NCI-H2227 (cell line): ENCODE results near the gene SCUBE1.

Experiments
- DNase-seq: peaks from one replicate; lab custom pipeline; 2025; ENCODE audit not compliant: unreplicated experiment; lab: John Stamatoyannopoulos, UW

The SCUBE1 gene

GRCh38 chr22:43343262-43343669 lies at the start of gene SCUBE1:
SCUBE1 (minus strand) TSS chr22:43343372; CDS start chr22:43343261, 111 bp downstream.
- peak; percentile 74 for DNase-seq

- no peak for DNase-seq
Observed at GRCh38 chr22:43392385-43392989, 49.3 kb upstream of the SCUBE1 start.

GRCh38 chr22:43391306-43391705 lies 48.1 kb upstream of the SCUBE1 start:
- no peak for DNase-seq

GRCh38 chr22:43390872-43391271 lies 47.7 kb upstream of the SCUBE1 start:
- no peak for DNase-seq

GRCh38 chr22:43390166-43390565 lies 47.0 kb upstream of the SCUBE1 start:
- no peak for DNase-seq

- no peak for DNase-seq
Observed at GRCh38 chr22:43389227-43389836, 46.2 kb upstream of the SCUBE1 start.

- DNase-seq: peak; percentile 80
Observed at GRCh38 chr22:43388420-43388851, 45.3 kb upstream of the SCUBE1 start.

GRCh38 chr22:43387815-43388214 lies 44.6 kb upstream of the SCUBE1 start:
- no peak for DNase-seq

- DNase-seq: peak; percentile 71
Observed at GRCh38 chr22:43385770-43386641, 42.8 kb upstream of the SCUBE1 start.

- DNase-seq: no peak
Observed at GRCh38 chr22:43384863-43385262, 41.7 kb upstream of the SCUBE1 start.

GRCh38 chr22:43381693-43382092 lies 38.5 kb upstream of the SCUBE1 start:
- DNase-seq: no peak

GRCh38 chr22:43377896-43378704 lies 34.9 kb upstream of the SCUBE1 start:
- no peak for DNase-seq

- DNase-seq: no peak
Observed at GRCh38 chr22:43377548-43377895, 34.4 kb upstream of the SCUBE1 start.

- DNase-seq: peak; percentile 82
Observed at GRCh38 chr22:43376765-43377547, 33.8 kb upstream of the SCUBE1 start.

GRCh38 chr22:43375951-43376455 lies 32.8 kb upstream of the SCUBE1 start:
- DNase-seq: no peak

- DNase-seq: no peak
Observed at GRCh38 chr22:43370036-43370435, 26.9 kb upstream of the SCUBE1 start.

GRCh38 chr22:43365715-43366440 lies 22.7 kb upstream of the SCUBE1 start:
- no peak for DNase-seq

- no peak for DNase-seq
Observed at GRCh38 chr22:43364169-43364435, 20.9 kb upstream of the SCUBE1 start.

GRCh38 chr22:43363315-43364168 lies 20.4 kb upstream of the SCUBE1 start:
- no peak for DNase-seq
